GM19035 (cell line): ENCODE data around the gene RERE.
"Not testable (repeated sequence)": the region's sequence is repeated elsewhere in the genome, so short reads cannot be mapped to it uniquely, and the experiment has no call there.

Experiments used
- ATAC-seq: cut with Tn5 transposase; IDR thresholded peaks from one replicate; pipeline ENCODE4 v1.9.1; 2021; ENCODE audit not compliant: unreplicated experiment

Gene RERE

GRCh38 chr1:8649027-8649426, 168.4 kb downstream of the RERE start:
- no peak for ATAC-seq

- ATAC-seq: no peak
Observed at GRCh38 chr1:8646996-8647395, 170.4 kb downstream of the RERE start.

GRCh38 chr1:8646189-8646588, 171.3 kb downstream of the RERE start:
- ATAC-seq: no peak

- ATAC-seq: peak; percentile 91
Observed at GRCh38 chr1:8643542-8644536, 173.6 kb downstream of the RERE start.

- no peak for ATAC-seq
Observed at GRCh38 chr1:8642114-8642513, 175.3 kb downstream of the RERE start.

- ATAC-seq: no peak
Observed at GRCh38 chr1:8641377-8641997, 176.0 kb downstream of the RERE start.

- no peak for ATAC-seq
Observed at GRCh38 chr1:8640950-8641349, 176.5 kb downstream of the RERE start.

- no peak for ATAC-seq
Observed at GRCh38 chr1:8639148-8639547, 178.3 kb downstream of the RERE start.

- ATAC-seq: no peak
Observed at GRCh38 chr1:8633741-8634501, 183.5 kb downstream of the RERE start.

GRCh38 chr1:8632102-8632501, 185.3 kb downstream of the RERE start:
- no peak for ATAC-seq

- ATAC-seq: no peak
Observed at GRCh38 chr1:8631163-8631562, 186.3 kb downstream of the RERE start.

- ATAC-seq: peak; percentile 82
Observed at GRCh38 chr1:8629241-8630091, 188.0 kb downstream of the RERE start.

GRCh38 chr1:8628606-8629005, 188.8 kb downstream of the RERE start:
- ATAC-seq: no peak

GRCh38 chr1:8627728-8628127, 189.7 kb downstream of the RERE start:
- ATAC-seq: no peak

- ATAC-seq: no peak
Observed at GRCh38 chr1:8625981-8626898, 191.2 kb downstream of the RERE start.

GRCh38 chr1:8625491-8625890, 191.9 kb downstream of the RERE start:
- ATAC-seq: no peak

- ATAC-seq: not testable (repeated sequence)
Observed at GRCh38 chr1:8623651-8624192, 193.7 kb downstream of the RERE start.

GRCh38 chr1:8621785-8622348, 195.6 kb downstream of the RERE start:
- ATAC-seq: not testable (repeated sequence)

GRCh38 chr1:8621034-8621582, 196.3 kb downstream of the RERE start:
- ATAC-seq: not testable (repeated sequence)
